Hematopoietic multipotent progenitor cell treated with erythropoietin and hydrocortisone succinate and interleukin-3 and kit ligand, for 8 days (in vitro differentiated cells): ENCODE measurements around the gene ORMDL2.
"Not testable (repeated sequence)": the region's sequence is repeated elsewhere in the genome, so short reads cannot be mapped to it uniquely, and the experiment has no call there.

Experiments used
- DNase-seq: peaks from one replicate; pipeline ENCODE4 v3.0.0-alpha.2; 2015

Gene ORMDL2

GRCh38 chr12:55861871-55862270, 44.0 kb downstream of the ORMDL2 start:
- no peak for DNase-seq

- DNase-seq: no peak
Measured at GRCh38 chr12:55862286-55862685, 44.4 kb downstream of the ORMDL2 start.

- not testable (repeated sequence) for DNase-seq
Measured at GRCh38 chr12:55862931-55863330, 45.1 kb downstream of the ORMDL2 start.

GRCh38 chr12:55865327-55865726, 47.5 kb downstream of the ORMDL2 start:
- no peak for DNase-seq

GRCh38 chr12:55866454-55867004, 48.7 kb downstream of the ORMDL2 start:
- not testable (repeated sequence) for DNase-seq
